GM21390 (cell line): ENCODE measurements around the gene AGRN.
"Not testable (repeated sequence)": the region's sequence is repeated elsewhere in the genome, so short reads cannot be mapped to it uniquely, and the experiment has no call there.

Source experiments
- ATAC-seq: cut with Tn5 transposase; IDR thresholded peaks from one replicate; pipeline ENCODE4 v1.9.1; 2021; ENCODE audit not compliant: unreplicated experiment

AGRN gene

DNA sequence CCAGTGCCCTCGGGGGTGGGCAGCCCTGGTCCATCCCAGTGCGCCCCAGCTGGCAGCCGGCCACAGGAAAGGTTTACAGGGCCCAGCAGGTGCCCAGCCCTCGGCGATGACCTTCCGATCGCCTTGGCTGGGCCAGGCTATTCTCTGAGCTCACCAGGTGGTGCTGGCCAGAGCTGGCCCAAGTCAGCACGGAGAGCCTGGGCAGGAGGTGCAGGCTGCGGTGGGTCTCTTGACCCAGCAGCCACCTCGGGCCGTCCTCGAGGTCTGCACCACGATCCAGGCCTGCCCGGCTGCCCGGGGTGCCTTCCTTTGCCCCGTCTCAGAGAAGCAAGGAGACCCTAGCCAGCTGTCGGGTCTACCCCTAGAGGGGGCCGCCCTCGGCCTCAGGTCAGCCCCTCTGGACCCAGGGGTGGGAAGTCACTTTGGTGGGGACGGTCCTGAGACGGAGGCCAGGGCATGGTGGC is 38.4 kb upstream of the AGRN start:
- no peak for ATAC-seq

- ATAC-seq, result no peak
Observed at GRCh38 chr1:981955-982558, 37.9 kb upstream of the AGRN start, which contains the start of gene PERM1. Gene PERM1 (minus strand): TSS chr1:982093. CDS start chr1:981029, 1,064 bp downstream.

DNA sequence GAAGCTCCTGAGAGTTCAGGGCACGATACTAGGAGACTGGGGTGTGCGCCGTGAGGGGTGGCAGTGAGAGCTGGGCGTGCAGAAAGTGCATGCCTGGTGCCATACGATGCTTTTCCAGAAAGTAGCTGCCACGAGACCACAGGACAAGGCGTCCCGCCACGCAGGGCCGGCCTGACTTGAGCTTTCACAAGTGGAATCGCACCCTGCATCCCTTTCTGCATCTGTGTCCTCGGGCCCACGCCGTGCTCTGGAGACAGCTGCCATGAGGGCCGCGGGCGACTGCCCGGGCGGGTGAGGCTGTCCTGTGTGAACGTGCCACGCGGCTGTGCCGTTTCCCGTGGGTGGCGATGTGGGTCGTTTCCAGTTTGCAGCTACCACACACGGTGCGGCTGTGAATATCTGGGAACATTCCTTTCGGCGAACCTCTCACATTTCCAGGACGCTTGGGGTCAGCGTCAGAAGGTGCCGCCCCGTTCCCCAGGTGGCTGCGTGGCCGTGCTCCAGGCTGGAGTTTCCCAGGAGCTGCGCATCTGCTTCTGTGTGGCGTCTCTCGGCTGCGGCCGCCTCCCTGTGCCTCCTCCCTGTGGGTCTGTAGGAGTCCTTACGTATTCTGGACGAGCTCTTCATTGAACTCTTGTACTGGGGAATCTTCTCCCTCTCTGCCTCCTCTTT is 37.0 kb upstream of the AGRN start:
- ATAC-seq, result no peak

DNA sequence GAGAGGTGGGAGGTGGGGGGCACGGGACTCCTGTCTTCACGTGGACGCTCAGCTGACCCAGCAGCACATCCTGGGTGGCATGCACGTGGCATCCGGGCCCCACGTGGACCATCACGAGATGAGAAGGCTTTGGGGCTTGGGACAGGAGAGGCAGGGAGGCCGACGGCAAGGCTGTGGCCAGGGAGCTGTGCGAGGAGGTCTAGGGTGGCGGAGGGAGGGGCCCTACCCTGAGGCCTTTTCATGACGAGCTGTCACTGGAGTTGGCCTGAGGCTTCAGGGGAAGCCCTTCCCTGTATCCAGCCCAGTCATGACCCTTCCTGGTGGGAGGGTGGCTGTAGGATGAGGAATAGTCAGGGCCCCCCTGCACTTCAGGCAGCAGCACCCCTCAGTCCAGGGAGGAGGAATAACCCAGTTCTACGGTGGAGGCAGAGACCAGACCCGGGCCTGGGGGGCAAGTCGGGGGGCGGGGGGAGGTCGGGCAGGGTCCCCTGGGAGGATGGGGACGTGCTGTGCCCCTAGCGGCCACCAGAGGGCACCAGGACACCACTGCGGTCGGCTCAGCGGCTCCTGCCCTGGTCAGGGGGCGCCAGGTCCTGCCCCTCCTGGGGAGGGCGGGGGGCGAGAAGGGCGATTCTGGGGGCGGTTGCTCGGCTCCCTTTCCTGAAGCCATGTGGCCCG is 36.0 kb upstream of the AGRN start:
- no peak for ATAC-seq

GRCh38 chr1:984476-984814 is 35.5 kb upstream of the AGRN start:
- no peak for ATAC-seq

- ATAC-seq, result no peak
Observed at GRCh38 chr1:985126-985525, 34.8 kb upstream of the AGRN start.

DNA sequence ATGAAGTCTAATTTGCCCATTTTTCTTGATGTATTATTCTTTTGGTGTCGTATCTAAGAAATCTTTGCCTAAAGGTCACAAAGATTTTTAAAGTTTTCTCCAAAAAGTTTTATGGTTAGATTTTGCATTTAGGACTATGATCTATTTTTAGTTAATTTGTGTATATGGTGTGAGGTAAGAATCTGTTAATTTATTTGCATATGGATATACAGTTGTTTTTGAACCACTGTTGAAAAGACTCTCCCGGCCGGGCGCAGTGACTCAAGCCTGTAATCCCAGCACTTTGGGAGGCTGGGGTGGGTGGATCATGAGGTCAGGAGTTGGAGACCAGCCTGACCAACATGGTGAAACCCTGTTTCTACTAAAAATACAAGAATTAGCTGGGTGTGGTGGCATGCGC is 31.9 kb upstream of the AGRN start:
- not testable (repeated sequence) for ATAC-seq

- ATAC-seq, result not testable (repeated sequence)
Observed at GRCh38 chr1:991275-991674, 28.6 kb upstream of the AGRN start.

DNA sequence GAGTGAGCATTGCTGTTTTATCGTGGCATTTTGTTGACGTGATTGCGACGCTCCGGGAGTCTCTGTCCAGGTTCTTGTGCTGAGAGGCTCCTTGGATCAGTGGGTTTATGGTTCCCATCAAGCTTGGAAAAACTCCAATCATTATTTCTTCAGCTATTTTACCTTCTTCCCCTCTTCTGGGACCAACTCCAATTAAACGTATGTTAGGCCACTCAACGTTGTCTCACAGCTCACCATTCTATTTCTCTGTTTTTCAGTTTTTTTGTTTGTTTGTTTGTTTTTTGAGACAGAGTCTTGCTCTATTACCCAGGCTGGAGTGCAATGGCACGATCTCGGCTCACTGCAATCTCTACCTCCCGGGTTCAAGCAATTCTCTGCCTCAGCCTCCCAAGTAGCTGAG is 28.0 kb upstream of the AGRN start:
- no peak for ATAC-seq

GRCh38 chr1:992362-992761 is 27.6 kb upstream of the AGRN start:
- ATAC-seq, result no peak

DNA sequence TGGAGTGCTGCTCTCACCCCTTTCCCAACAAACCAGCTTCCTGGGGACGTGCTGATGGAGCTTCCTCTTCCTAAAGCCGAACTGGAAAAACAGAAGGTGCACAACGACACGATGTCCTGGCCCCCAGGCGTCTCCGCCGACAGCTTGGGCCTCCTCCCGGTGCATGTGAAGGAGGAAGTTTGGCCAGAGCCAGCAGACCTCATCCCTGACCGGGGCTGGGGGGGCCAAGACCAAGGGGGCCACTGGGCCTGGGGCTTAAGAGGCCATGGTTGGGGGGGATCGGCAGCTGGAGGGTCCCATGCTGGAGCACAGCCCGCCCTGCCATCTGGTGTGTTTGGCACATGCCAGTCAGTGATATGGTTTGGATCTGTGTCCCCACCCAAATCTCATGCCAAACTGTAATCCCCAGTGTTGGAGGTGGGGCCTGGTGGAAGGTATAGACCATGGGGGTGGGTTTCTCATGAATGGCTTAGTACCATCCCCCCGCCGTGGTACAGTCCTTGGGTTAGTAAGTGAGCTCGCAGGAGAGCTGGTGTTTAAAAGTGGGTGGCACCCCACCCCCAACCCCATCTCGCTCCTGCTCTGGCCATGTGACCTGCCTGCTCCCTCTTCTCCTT is 26.4 kb upstream of the AGRN start:
- no peak for ATAC-seq

DNA sequence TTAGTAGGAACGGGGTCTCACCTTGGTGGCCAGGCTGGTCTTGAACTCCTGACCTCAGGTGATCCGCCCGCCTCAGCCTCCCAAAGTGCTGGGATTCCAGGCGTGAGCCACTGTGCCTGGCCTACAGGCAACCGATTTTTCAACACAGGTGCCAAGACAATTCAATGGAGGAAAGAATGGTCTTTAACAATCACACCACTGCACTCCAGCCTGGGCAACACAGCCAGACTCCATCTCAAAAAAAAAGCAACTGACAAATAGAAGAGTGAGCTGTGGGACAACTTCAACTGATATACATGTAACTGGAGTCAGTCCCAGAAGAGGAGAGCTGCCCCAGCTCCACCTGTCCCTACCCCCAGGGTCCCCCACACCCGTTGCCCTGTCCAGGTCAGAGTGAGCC is 25.4 kb upstream of the AGRN start:
- ATAC-seq, result not testable (repeated sequence)

GRCh38 chr1:995665-996633 is 24.0 kb upstream of the AGRN start:
- ATAC-seq, result no peak

DNA sequence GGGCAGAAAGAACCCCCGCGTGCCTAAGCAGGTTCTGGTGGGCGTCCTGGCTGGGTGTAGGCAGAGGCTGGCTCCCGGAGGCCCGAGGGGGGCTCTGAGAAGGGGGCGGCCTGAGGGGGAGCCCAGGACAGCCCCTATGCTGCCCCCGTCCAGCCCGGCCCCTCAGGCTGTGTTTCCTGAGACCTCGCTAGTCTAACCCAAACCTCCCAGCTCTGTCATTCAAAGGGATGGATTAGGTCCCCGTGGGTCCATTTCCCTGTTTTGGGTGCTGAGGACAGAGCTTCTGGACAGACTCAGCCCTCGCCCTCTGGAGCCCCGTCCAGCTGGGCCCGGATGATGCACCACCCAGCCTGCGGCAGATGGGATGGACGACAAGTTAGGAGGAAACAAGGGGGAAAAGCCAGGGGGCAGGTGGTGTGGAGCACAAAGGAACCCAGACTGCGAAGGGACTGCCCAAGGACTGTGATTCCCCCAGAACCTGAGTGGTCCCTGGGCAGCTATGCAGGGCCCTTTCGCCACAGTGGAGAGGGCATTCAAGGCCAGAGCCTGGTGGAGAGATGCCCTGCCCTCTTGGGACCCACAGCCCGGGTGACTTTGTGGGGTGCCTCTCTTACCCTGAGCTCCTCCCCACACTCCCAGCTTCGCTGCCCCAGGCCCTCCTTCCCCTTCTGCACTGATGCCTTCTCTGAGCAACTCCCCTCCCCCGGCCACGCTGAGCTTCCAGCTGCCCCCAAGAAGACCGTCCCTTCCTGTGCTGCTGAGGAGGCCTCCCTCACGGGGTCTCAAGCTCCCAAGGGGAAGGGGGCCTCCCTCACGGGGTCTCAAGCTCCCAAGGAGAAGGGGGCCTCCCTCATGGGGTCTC is 22.8 kb upstream of the AGRN start:
- ATAC-seq, result no peak

DNA sequence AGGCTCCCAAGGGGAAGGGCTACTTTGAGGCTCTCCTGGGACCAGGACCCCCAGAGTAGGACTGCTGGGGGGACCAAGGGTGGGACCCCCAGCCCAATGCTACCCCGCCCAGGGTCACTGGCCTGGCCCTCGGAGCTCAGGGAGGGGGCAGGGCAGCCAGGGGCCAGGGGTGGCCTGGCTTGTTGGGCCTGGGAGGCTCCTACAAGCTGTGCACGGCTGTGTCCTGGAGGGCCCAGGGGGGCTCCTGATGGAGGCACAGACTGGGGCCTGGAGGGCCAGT is 22.3 kb upstream of the AGRN start:
- ATAC-seq, result no peak

GRCh38 chr1:997993-998744 is 21.8 kb upstream of the AGRN start:
- ATAC-seq, result no peak

- no peak for ATAC-seq
Observed at GRCh38 chr1:998745-998994, 21.2 kb upstream of the AGRN start.

GRCh38 chr1:998995-999724 is 20.8 kb upstream of the AGRN start:
- ATAC-seq, result no peak
